ENCODE results near the gene SCAND1.

The SCAND1 gene

DNA sequence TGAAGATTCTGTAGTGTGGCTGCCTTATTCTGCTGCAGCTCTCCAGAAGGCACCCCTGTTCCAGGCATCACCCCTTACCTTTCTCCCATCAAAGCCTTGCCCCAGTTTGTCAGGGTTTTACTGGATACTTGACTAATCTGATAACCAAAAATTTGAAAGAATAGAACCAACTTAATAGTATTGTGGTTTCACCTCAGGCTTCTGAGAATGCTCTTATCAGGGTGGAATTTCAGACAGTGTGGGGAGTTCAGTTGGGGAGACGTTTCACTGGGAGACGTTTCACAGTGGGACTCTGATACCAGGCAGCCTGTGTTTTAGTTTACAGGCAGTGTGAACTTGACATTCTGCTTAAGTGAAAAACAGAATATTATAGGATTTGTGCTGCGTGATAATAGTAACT lies 50.5 kb downstream of the SCAND1 start:
- FAIRE-seq: no peak
